DMS153 treated with DMSO at 0.1 percent for 48 hours (cell line): ENCODE results near the gene PTGR3.

Source experiments
- DNase-seq: peaks from one replicate; lab custom pipeline; 2025; ENCODE audit not compliant: unreplicated experiment; lab: John Stamatoyannopoulos, UW

The PTGR3 gene

DNA sequence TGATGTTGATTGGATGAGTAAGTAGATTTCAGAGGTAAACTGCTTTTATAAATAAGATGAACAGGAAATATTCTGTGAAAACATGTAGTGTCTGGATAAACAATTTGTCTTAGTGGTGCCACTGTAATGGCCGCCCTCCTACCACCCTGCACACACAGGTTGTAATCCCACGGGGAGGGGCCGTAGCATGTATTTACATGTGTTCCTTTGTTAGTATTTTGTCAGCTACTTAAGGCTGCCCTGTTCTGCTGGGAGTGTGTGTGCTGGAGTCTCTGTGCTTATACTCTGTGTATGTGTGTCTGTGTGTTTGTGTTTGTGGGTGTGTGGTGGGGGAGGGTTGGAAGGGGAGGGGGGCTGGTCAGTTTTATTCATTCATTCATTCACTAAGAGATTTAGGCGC is 6.7 kb upstream of the PTGR3 start:
- DNase-seq = no peak

DNA sequence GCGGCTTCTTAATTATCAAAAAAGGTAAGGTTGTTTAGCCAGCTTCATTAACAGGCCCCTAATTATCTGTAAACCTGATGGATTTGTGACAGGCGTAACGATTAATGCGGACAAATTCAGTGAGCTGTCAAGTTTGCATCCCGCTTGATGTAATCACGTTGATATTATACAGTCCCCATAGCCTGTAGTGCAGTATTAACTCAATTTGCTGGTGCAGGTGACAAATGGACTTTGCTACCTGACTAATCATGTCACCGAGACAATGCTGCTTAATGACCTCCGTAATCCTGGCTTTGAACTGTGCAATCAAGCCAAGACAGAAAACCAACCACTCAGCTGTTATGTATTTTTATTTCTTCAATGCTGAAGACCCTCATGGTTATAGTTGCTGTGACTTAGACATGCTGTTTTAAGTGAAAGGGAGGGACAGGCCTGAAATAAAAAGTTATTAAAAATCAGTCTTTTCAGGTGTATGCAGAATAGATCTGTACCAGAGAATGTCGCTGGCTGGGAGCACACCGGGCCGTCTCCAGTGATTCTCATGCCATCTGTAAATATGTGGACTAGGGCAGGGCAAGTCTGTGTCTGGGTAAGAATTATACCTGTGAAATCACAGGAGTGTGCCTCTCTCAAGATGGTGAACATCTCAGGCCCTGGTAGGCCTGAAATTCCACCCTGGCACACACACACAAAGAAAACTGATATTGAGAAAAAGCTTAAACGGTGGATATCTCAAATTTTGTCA is 6.0 kb upstream of the PTGR3 start:
- no peak for DNase-seq

DNA sequence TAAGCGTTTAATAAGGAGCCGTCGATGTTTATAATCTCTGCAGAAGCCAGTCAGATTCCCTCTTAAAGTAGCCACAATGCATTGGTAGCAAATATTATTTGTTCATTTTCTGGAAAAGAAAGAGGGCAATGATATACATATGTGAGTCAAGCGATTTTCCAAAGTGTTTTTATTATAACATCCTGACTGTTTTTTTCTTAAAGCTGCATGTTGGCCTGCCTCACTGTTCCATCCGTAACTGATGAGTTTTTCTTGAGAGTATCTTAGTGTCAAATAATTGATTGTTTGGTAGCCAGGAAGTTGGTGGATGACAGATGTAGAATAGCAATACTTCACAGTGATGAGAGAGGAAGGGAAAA is 5.4 kb upstream of the PTGR3 start:
- DNase-seq = no peak

DNA sequence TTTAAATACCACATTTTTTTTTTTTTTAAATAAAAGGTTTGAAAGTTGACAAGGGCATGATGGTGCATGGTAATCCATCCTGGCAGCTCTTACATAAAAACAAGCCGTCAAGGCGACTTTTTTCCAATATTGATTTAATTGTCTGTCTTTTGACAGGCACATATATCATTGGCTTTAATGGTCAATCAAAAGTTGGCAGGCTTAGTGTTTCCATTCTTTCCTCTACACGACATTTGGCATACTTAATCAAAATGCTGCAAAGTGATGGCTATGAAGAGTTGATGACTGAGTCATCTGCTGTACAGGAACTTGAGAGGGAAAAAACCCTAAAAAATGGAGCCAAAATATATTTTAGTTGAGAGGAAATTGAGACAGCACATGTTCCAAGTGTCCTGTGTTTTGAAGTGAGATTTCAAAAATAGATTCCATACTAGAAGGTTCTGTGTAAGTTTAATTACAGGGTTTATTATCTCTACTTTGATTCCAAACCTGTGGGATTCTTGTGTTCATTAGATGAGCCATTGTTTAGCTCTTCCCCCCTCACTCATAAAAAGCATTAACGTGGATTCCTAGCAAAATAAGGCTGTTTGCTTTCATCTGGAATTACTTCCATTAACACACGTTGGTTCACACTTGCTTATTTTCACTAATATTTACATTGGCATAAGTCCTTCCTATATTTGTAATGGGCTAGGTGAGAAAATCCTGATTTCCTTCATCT is 4.8 kb upstream of the PTGR3 start:
- DNase-seq = peak; percentile 62

DNA sequence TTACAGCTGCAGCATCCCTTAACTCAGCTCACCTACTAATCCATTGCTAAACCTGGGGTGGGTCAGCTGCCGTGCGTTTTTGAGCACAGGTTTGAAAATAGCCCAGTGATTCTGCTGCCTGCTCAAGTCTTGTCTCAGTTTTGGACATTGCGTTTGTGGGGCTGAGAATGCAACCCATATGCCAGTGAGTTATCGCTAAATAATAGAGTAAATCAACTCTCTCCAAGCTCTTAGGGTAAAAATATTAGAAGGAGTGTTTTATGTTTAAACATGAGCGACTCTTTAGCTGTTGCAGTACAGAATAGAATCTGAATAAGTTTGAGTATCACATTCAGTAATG is 3.8 kb upstream of the PTGR3 start:
- DNase-seq = no peak

DNA sequence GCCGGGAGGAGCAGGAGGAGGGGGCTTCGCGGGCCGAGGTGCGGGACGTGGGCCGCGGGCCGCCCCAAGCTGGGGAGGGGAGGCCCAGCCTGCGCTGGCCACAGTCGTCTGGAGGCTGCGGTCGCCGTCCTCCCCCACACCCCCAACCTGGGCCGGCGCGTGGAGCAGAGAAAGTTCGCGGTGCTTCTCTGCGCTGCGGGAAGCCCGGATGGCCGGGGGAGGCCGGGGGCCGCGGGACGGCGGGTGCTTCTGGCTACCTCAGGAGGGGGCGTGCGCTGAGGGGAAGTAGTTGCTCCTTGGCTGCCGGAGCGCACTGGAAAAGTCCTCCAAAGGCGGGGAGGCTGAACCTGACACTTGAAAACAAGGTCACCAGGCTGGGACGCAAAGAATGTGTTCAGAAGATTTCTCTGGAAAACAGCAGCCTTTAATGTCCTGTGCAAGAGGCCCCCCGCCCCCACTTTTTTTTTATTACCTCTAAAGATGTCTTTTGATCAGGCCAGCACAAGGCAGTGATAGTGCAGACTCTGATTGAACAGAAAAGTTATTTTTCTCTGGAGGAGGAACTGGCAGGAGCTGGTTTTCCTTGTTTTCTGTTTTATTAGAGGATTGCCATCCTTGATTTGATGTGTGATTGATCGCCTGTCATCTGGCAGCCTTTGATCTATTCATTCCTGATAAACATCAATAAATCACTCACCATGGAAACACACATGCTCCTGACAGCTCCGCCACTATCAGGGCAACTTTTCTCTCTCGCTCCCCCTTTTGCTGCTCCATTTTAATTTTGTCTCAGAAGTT is 3.2 kb upstream of the PTGR3 start:
- DNase-seq = no peak

DNA sequence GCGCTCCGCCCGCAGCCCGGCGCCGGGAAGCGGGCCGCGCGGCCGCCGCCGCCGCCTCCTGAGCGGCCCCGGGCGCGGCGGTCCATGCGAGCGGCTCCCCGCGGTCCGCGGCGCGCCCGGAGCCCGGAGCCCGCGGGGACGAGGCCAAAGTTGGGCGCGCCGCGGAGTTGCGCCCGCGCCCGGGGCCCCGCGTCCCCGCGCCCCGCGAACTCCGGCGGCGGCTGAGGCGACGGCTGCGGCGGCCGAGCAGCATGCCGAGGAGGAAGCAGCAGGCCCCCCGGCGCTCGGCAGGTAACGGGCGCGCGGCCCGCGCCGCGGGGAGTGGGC is 2.6 kb upstream of the PTGR3 start:
- DNase-seq = no peak

DNA sequence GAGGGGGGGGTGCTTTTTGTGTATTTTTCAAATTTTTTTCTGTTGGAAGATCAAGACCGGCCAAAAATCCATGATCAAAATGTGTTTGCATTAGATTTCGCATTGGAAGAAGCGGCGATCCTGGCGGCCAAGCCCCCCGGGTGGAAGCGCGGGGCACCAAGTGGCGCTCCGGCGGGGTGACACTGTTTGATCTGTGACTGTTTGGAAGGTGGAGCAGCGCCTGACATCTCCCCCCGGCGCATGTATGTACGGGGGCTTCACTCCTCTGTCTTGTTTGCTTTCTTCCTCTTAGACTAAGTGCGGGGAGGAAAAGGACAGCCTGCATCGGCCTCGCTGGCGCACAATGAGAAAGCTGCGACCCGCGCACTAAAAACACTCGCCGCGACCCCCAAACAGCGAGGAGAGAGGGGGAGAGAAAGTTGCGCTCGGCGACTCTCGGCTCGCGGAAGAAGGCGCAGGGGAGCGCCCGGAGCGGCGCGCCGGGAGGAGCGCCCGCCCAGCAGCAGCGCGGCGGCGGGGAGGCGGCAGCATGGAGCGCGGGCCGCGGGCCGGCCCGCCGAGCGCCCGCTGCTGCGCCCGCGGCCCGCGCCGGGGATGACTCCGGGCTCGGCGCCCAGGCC is 2.2 kb upstream of the PTGR3 start:
- peak; percentile 25 for DNase-seq

DNA sequence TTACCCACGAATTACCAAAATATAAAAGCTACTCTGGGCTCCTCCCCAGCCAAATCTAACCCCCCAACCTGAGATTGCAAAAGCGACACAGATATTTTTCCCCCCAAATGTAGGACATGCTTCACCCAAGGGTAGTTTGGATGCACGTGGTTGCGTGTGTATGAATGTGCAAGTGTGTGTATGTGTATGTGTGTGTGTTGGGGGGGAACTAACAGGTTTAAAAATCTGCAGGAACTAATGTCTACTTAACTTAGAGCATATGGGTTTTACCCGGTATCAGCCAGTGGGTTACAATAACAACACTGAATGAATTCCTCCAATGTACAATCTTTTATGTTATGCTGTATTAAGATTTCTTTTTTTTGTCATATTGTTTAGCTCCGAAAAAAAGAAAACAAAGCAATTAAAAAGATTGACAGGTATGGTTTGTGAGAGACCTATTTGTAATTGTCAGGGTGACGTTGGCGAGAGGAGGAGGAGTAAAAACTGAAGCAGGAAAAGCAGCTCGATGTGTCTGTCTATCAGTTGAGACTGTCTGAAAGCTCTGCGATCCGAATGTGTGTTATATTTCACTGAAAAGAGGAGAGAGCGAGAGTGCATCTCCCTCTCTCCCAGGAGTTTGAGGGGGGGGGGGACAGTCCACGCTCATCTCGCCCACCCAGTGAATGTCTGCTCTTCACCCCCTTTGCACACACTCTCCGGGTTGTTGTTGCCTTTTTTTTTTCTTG is 1.5 kb upstream of the PTGR3 start, which contains the start of gene TSHZ1:
TSS of gene TSHZ1 (plus strand) at position 524 of the 728 bp plus-strand sequence. CDS start 1,080 bp downstream, outside the sequence.
- DNase-seq = peak; percentile 85

DNA sequence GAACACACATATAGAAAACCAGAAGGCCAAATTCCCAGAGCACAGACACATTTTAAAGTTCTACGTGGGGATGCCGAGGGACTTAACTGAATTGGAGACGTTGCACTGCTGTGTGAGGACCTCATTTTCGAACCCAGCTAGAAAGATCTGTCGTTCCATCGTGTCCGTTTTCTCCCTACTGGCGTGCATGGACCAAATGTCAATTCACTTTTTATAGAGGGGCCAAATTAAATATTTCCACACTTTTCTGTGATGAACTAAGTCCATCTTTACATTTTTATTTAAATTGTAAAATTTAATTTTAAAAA is 966 bp upstream of the PTGR3 start:
- no peak for DNase-seq

DNA sequence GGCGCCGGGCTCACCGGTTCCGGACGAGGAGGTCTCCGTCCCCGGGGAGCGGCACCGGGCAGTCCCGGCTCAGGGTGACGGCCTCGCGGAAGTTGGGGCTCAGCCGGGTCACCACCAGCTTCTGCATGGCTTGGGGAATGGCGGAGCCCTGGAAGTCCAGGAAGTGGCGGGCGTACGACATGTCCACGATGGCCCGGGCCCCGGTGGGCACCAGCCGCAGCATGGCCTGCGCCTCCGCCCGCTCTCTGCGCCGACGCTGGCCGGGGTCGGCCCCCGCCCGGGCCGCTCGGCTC is 157 bp downstream of the PTGR3 start:
- DNase-seq = peak; percentile 59

DNA sequence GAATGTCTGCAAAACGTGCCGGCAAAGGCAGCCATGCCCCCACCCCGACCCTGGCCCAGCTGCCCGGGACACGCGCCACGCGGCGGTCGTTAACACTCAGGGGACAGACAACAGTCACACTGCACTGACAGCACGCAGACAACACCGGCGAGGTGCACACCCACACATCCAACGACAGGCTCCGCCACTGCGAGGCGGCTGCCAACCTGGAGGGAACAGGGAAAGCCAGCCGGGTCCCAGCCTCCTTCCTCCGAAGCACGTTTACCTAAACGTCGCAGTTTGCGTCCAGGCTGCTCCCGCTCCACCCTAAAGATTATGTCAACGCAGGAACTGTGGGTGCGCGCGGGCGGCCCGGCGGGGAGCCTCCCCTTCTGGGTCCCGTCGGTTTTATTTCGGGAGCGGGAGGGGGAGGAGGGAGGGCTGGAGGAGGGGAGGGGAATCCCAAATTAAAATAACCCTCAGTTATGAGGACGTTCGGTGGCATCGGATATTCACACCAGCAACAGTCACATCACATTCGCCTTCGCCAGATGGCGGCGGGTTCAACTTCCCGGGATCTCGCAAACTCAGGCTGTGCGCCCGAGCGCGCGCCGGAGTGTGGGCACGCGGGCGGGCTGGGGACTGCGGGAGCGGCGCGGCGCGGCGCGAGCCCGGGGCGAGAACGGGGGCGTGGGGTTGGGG is 644 bp downstream of the PTGR3 start:
- DNase-seq = no peak

DNA sequence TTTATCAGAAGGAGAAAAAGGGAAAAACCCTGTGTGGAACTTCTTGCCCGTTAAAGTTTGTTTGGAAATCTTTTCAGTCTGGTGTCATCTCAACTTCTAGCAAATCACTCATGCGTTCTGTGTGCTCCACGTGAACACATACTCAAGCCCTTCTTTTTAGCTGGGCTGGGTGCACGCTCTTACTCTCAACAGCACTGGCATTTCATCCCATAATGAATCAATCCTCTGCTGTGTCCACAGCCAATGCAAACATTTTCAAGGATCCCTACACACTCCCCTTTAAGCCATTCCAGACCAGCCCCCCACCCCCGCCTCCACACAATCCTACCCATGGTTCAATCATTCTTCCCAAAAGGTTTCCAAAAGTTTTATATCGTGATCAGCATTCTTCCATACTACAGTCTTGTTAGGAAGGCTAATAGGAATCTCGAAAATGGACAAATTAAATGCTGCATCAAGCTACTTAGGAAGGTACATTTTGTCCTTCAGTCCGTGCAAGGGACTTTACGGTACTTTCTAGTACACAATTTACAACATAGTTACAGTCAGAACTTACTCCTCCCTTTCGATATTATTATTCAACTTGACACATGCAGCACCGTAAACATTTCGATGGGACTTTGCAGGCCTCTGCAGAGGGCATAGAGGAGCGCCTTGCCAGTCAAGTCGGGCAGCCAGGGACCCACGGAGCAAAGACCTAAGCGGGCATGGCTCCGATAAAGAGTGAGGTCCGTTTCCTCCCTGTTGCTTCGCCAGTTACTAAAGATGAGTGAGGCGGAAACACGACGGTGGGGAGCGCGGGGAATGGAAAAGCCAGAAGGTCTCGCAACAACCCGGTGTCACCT is 1.4 kb downstream of the PTGR3 start:
- peak; percentile 30 for DNase-seq

DNA sequence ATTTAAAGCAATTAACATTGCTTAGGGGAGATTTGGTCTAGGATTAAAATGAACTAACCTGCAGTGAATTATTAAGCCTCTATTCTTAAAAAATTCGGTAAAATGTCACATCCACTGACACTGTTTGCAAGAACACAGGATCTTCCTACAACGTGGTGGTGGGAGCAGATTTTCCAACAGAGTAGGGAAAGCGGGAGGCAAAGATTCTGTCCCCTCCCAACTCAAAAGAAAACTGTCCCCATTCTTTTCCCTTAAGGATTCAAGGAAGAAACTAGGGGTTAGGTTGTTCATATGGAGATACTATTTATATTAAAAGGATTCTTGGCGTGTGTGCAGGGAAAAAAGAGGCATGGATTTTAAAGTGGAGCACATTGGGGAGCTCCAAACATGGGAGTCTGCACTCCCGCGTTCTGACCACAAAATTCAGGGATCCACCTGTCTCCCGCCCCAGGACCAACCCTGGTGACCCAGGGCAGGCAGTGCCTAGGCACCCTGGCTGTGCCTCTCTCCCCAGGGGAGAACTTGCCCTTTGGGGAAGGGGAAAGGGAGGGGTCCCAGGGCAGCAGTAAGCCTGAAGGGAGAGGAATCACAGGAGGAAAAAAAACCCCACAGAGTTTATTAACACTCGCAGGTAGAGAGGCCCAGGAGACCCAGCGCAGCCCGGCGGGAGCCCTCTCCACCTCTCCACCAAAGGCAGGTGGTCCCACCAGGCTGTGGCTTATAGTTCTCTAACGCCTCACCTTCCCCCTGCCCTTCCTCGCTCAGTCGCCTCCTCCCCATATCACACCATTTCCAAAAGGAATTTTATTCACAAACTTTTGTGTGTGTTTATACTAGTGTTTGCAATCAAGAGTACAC is 2.3 kb downstream of the PTGR3 start:
- no peak for DNase-seq

DNA sequence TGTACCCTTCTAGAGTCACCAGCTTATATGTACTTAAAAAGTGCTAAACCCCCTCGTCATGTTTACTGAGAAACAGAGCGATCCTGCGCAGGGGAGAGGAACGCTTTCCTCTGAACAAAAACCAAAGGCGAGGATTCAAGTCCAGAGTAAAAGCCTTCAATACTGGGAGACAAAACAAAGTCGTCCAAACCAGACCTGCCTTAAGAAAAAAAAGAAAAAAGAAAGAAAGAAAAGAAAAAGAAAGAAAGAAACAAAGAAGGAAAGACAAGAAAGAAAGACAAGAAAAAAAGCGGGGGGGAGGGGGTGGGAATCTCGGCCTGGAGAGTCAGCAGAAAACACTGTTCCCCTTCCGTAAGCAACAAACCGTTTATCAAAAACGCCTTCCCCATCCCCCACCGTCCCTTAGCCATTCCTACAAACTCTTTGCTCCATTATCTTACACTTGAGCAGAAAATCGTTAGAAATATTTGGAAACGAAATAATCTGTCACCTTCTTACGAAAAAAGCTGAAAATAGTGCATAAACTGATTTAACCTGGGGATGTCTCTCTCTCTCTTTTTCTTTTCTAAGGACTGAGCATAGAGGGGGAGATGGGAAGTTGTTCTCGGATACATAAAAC is 3.3 kb downstream of the PTGR3 start:
- DNase-seq = no peak

DNA sequence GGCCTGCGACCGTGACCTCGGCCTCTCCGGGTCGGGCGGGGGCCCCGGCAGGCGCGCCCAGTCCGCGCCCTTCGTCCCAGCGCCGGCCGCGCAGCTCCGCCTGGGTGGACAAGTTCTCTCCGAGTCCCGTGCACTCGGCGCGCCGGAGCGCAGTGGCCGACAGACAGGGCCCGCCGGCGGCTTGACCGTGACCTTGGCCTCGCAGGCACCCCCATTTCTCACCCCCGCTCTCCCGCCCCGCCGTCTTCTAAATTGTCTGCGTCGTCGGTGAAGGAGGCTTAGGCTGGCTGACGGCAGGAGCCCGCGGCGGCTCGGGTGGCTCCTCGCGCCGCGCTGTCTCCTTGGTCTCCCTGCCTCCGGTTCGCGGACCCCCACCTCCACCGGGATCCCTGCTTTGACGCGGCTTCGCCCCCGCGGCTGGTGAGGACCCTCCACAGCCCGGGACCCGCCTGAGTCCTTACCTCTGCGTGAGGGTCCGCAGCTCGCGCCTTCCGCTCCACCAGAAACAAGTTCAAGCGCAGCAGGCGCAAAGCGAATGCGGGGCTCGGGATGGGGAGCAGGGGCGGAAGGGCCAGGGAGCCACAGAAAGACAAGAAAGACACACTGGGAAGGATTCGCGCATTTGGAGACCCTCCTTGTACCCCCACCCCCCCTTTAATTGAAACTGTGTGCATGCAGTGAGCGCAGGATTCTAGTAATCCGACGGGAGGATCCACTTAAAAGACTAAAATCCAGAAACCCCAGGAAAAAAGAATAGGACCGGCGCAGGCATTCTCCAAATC is 4.0 kb downstream of the PTGR3 start:
- DNase-seq = no peak

DNA sequence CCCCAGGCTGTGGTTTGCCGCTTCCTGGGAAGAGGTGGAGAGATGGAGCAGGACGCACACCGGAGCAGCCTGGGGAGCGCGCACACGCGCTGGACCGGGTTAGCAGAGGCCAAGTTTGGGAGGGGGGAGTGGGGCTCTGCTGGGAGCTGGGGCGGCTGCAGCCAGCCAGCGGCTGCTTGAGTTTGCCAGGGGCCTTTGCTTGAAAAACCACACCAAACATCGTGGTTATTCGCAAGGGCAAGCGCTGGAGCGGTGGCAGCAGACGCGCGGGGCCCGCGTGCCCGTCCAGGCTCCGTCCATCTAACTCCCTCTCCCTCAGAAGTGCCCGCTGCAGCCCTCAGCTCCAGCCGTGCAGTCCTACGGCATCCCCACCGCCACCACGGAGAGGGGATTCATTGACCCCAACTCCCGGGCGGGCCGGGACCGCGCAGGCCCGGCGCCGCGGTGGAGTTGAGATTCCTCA is 4.6 kb downstream of the PTGR3 start:
- no peak for DNase-seq
